GM19397 (cell line): ENCODE measurements around the gene LHFPL2.
A peak's percentile ranks its signal among the peaks of the same experiment; 100 is the strongest.

Experiments used
- ATAC-seq: cut with Tn5 transposase; IDR thresholded peaks from one replicate; pipeline ENCODE4 v1.9.1; 2021; ENCODE audit warnings: mild to moderate bottlenecking, moderate library complexity; ENCODE audit not compliant: unreplicated experiment

Gene LHFPL2

DNA sequence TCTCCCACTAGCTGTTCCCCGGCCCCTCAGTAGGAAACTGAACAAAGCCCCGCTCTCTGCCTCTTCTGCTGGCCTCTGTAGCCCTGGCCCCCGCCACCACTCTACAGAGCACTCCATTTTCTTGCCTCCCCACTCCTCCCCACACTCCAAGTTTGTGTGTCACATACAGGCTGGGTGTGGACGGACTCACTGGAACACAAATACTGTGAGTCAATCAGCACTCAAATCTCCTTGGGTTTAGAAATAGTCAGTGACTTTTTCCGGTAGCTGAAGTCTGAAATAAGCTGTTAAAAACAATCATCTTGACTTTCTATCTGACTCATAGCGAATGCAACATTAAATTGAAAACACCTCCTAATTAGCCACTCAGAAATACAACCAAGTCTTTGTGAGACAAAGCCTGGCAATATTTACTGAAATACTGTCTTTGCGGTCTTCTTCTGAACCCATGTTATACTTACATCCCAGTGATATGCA, 122.5 kb downstream of the LHFPL2 start:
- ATAC-seq, result no peak

DNA sequence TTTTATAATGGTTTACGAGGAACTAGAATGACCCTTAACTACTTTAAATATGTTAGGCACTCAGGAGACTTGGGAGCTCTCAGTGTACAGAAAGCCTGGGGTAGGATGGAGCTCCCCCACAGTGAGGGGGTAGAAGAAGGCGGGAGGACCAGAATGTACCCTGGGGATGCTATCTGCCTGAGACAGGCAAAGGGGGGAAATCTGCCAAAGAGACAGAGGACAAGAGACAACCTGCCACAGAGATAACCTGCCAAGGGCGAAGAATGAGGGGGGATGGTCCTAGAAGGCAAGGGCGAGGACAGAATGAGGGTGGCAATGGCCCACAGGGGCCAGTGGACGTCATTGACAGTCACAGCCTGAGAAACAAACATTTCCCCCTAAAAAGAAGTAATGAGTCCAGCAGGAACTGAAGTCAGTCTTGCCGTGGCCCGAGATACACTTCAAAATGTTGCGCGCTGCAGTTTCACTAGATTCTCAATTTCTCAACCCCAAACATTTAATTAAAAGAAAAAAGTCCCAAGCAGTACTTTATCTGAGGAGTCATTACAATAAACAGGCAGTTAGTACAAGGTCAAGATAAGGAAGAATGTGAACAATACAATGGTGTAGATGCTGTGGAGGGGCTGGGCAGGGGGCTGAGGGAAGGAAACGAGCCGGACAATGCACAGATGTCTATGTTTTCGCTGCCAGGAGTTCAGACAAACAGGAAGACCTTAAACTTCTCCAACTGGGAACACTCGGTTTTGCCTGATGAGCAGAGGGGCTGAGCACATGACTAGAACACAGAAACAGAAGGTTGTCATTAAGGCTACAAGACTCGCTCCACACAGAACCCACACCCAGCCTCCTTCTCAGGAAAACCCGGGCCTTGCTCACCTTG, 125.0 kb downstream of the LHFPL2 start:
- ATAC-seq, result no peak

DNA sequence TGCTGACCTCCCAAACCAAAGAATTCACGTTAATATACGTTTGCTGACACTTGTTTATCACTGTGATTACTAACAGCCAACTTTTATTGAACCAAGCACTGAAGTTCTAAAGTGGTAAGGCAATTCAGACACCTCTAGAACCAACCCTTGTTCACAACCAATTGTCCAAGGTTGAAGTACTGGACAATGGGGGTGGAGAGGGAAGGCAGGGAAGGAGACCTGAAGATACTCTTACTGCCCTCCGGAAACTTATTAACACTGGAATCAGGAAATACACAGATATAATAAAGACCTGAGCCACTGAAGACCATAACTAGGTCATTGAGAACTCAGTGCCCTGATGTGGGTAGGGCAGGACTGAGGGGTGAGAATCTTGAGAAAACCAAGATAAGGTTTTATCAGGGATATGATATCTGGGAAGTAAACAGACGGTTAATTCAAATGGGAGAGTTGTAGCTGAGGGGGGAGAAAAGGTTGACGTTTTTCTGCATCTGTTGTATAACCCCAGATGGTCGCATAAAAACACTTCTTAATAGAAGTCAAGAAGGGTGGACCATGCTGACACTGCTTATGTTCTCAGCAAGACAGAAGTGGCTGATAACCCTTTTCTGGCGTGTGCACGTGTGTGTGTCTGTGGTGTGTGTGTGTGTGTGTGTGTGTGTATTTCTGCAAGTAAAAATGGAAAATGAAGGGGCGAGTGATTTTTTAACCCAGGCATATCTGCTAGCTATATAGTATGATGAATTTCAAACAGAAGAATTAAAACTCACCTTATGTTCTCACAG, 125.9 kb downstream of the LHFPL2 start:
- no peak for ATAC-seq

DNA sequence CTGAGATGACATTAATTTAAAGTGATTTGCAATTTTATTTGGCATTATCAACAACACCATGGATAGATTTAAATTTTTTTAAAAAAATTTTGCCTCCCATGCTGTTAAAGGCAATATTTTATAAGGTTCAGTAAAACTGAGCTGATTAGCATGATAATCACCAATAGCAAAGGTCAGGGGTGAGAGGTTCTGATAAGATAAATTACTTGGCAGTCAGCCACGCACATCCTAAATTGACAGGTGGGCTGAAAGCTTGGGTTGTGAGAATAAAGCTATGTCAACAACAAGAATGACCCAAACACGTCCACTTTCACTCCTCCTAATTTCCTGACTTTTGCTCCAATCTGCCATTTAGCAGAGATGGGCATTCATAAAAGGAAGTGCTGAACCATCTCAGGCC, 127.1 kb downstream of the LHFPL2 start:
- ATAC-seq, result no peak

DNA sequence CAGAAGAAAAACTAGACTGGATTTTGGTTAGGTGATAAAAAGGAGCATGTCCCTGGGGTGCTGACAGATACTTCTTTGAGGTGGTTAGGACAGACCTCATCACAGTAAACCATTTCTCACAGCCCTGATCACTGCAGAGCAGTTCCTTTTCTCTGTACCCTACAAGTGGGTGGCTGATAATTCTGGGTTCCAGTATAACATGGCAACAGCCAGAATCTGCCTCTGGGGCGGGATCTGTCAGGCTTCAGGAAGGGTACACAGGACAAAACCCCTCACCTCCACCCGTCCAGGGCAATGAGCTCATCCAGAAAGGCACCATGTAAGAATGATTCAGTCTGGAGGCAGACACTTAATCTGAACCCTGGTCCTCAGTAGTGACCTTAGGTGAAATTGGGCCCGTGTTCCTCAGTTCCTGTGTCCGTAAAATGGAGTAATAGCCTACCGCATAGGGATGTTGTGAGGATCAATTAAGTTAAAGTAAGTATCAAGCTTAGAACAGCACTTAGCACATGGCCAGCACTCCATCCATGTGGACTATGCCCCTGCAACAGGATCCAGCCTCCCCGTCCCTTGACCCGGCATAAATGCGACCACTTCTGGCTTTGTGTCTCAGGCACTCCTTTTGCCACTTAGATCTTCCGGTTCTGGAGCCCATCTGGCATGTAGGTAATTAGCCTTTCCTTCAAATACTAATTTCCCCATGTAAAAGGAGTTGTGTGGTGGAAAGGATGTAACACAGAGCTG, 129.2 kb downstream of the LHFPL2 start:
- no peak for ATAC-seq

DNA sequence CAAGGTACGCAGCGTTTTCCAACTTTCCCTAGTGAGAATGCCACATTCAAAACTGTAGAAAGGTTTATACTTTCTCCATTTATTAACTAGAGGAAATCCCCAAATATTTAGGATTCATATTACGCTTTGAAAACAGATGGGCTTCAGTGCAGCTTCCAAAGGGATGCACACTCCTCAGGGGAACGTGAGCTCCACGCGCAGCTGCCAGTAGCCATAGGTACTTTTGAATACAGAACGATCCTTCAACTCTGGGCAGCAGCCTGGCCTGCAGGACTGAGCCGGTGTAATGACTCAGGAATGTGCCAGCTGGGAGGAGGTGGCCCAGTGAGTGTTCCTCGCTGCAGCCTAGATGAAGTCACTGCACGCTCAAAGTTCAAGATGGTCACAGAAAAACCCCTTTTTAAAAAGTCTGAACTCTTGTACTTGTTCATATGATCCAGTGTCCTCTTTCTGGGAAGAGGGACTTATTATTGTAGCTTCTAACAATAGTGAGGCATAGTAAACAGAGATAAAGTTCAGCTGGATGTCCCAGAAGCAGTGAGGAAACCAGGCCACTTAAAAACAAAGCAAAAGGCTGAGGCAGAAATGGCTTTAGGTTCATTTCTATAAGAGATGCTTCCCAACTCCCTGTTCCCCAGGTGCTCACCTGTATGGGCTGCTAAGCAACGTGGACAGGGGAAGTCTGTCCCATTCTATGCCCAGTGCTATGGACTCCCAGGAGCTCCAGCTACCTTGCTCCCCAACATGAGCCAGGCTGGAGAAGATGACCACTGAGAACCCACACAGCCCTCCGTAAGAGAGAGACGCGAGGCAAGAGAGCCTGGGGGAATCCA, 130.0 kb downstream of the LHFPL2 start:
- ATAC-seq, result no peak

DNA sequence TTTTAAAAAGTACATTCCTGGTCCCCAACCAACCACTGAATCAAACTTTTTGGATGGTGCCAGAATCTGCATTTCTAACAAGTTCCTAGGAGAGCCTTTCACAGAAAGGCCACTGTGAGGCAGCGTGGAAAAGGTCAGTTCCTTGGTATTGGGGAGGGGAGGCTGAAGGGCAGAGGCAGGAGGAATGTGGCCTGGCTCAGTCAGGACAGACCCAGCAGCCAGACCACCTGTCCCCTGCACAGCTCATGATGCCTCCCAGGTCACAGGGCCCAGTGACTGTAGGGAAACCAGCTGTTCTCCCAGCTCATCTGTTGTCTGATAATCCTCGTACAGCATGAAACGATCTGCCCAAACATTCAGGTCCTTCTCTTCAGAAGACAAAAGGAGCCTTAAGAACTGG, 132.9 kb downstream of the LHFPL2 start:
- no peak for ATAC-seq

DNA sequence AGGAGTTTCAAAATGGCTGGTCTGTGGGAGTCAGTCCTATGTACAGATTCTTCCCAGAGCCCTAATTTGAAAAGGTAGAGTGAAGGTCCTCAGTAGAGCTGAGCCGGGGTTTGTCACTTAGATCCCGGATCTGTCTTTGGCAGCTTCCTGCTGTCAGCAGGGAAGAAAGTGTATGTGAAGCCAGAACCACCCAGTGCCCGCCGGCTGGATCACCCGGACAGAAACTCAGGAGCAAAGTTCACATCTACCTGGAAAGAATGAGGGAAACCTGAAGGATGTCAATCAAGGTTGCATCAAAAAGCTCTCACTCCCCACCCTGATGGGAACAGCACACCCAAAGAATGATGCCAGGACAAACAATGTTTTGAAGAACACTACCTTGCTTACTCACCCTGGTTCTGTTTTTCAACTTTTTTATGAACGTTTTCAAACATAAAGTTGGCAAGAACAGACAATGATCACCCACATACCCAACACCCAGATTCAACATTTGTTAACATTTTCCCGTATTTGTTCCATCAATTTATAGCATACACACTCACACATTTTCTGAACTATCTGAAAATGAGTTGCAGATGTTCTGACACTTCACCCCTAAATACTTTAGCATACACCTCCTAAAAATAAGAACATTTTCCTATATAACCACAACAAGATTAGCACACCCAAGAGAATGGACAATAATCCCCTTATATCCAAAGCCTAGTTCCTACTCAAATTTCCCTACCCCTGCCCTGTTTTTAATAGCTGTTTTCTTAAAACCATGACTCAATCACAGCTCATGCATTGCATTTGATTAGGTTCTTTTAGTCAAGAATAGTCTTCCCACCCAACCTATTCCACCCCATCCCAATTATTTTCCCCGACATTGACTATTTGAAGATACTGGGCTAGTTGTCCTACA, 133.9 kb downstream of the LHFPL2 start:
- no peak for ATAC-seq

DNA sequence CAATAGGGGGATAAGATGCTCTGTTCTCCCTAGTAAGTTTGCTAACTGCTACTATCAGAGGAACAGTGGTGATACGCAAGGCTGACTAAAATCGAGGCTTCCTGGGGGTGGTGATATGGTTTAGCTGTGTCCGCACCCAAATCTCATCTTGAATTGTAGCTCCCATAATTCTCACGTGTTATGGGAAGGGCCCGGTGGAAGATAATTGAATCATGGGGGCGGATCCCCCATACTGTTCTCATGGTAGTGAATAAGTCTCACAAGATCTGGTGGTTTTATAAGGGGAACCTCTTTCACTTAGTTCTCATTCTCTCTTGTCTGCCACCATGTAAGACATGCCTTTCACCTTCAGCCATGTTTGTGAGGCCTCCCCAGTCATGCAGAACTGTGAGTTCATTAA, 135.1 kb downstream of the LHFPL2 start:
- no peak for ATAC-seq

DNA sequence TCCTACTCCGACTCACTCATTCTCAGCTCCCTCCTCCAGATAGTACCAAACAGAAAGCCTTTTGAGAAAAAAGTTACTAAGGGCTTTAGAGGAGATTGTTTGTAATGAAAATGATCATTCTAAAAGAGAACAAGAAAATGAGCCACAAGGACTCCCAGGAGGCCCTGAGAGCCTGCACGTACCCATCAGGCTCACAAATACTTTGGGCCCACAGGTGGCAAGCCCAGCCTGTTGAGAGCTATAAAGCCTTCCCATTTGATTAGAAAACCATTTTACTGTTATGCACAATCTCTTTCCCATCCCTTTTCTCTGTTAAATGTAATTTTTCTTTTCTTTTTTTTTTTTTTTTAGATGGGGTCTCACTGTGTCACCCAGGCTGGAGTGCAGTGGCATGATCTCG, 136.1 kb downstream of the LHFPL2 start:
- no peak for ATAC-seq

DNA sequence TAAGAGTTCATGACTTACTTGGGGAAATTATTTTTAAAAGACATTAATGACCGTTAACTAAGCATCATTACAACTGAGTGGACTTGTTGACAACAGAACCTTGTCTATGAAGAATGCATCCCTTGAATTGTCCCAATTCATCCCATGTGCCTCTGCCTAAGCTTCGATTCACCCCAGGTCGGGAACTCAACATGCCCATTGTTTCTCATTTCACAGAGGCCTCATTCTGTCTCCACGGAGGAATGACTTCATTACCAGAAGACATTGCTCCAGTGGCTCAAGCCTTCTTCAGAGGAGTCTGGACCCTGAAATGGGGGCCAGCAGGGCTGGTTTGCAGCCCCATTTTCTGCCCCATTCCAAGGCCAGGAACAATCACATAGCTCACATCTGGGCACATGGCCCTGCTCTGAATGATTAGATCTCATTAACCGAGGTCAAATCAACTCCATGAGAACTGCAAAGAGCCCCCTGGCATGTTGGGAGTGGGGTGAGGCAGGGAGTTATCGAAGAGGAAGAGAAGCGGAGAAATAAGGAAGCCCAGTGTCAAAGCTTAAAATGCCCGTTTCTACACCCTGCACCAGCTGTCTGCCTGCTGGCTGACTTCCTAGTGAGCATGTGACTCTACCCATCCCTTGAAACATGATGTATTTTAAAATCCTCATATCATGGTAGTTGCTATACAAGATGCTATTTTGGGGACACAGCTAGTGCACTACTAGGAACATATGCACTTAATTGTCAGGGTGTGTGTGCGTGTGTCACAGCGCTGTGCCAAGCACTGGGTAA, 137.3 kb downstream of the LHFPL2 start:
- ATAC-seq, result no peak

DNA sequence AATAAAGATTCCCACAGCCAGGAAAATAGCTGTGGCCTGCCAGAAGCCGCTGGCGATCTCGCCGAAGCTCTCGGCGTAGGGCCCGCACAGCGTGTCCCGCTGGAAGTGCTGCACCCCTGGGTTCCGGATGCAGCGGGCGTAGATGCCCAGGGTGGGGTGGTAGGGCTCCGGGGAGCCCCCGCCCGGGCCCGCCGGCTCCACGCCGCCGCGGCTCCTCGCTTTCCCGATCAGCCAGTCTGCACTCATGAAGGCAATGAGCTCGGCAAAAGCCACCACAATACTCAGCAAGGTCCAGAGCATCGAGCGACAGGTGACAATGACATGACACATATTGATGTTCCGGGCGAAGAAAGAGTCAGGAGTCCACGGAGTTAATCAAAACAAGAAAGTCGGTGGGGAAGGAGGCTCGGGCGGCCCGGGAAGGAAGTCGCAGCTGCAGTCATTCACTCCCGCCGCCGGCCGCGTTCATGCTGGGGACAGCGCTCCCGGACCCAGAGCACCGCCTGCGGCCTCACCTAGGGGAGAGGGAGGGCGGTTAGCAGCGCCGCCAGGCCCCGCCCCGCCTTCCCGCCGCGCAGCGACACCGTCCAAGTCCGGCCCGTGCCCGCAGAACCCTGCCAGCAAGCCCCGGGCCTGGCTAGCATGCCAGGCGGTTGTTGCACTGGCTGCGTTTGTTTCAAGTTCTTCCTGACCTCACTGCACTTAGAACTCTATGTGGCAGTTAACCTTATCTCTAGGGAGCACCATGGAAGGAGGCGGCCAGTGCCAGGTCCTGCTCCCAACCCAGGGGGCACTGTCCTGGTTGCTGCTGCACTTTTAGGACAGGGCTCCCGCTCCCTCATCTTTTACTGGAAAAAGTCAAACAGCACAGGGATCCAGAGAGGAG, 138.4 kb downstream of the LHFPL2 start:
- ATAC-seq, result peak; percentile 89

DNA sequence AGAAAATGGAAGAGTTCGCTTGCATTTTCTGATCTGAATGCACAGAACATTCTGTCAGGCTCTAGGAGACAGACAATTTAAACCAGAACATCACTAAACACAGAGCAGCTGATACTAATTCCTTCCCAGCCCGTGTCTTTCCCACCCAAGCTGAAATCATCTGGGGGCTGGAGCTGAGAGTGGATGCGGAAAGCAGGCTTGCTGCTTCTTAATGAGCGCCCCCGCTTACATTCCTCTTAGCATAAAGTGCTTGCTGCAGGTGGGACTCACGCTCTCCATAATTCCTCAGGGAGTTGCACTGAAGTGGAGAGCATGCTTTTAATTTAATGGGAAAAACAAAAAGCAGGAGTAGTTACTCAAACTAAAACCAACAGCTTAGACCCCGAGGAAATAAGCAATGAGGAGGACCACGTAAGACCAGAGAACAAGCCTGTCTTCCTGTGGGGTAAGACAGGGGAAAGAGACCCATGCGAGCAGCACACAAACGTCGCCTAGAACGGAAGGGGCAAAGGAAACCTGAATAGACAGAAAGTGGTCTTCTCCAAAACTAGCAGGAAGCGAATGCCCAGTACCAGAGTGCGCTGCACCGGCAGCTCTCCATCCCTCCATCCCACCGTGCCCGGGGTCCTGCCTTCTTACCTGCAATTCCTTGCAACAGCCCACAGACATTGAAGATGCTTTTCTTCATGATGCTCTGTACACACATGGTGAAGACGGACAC, 139.3 kb downstream of the LHFPL2 start:
- ATAC-seq, result no peak

DNA sequence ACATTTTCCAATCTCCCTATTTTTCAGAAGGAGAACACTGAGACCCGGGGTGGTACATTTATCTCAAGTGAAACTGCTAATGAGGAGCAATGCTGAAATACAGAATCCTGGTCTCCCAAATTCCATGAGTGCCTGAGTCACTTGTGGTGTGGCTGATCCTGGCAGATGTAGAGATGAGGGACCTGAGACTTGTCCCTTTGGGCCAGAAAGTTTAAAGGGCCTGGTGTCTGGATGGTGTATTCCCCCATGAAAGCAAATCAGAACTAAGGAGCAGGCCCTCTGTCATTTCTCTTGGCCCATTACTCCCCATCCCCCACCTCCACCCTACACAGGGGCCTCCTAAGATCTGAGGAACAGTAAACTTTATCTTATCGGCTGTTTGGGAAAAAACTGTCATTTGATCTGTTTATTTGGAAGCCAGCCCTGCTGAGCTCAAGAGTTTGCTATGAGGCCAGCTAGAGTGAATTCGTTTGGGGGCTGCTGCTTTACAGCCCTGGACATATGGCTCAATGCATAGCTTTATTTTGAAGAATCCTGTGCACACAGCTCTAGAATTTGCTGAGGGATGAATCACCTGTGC, 140.3 kb downstream of the LHFPL2 start:
- no peak for ATAC-seq

DNA sequence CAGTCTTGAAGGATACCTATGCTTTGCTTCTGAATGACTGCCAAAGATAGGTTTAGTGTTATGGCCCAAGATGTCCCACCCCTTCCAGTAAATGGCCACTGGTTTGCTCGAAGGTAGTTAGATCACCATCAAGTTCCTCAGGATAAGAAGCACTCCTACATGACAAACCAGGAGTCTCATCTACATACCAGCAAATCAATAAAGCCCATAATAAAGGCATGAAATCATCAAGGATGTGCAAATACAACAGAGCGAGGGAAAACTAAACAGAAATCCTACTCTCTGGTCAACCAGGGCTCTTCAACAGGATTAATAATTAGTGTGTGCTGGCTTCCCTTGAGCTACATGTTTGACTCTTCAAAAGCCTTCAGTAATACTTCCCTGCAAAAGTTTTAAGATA, 141.0 kb downstream of the LHFPL2 start:
- ATAC-seq, result no peak

DNA sequence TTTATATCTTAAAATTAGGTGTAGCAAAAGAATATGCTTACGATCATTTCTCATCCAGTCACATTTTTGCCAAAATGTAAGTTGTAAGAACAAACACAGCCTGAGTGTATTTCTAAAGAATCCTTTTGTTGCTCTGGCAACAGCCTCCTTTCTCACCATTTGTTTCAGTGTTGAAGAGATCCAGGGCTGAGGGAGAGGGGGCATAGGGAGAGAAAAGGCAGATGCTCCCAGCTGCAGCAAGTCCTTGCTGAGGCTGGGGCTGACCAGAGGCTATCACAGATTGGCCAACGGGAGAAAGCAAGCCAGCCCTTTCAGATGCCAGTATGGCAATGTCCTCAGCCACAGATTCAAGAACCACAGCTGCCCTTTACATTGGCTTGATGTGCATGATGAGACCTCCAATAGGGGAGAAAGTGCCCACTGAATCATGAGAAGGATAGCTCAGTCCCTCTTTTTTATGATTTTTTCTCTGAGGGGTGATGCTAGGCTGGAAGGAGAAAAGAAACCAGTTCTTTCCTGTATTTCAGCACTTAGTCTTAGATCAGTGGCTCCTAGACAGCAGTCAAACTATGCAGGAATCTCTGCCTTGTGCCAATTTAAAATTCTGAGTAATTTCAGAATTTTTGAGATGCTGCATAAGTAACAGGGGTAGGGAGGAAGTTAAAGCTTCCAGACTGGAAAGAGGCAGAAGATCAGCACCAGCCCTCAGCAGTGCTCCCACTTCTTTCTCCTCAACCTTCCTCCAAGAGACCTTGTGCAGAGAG, 142.1 kb downstream of the LHFPL2 start:
- no peak for ATAC-seq
